Measurements from ENCODE around the gene IER3IP1. TPM values are rescaled to one million over a fixed set of nuclear protein-coding genes. Genes with fewer than 3 reads are reported as not detected.
A peak's percentile ranks its signal among the peaks of the same experiment; 100 is the strongest.

The IER3IP1 gene
- total RNA-seq, 1 donor from 2014 or later, result 9.8 TPM

DNA sequence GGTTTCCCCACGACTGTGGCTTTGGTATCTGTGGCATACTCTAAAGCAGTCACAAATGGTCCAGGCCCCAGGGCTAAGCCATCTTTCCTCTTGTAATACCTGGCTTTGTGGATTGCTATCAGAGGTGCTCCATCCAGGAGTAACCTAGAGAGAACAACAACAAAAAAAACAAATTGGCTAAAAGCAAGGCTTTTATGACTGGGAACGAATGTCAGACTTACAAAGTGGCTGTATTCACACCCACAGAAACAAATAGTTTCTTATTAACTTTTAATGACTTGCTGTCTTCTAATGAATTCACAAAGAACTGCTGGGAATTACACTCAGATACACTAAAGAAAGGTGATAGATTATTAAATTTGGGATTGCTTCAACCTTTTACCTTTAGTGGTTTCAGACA lies 61.0 kb downstream of the IER3IP1 start:
- no peaks in the 10 kb centered on the region for H3K27me3 Mint-ChIP-seq (ENCODE audit: unreplicated experiment)
- H3K36me3 Mint-ChIP-seq (ENCODE audit: unreplicated experiment), result peaks cover 6% of the 10 kb centered on the region
- no peak overlapping the region for H3K27ac Mint-ChIP-seq (ENCODE audit: unreplicated experiment)
- H3K4me1 Mint-ChIP-seq (ENCODE audit: low read depth, unreplicated experiment), result peaks cover 2% of the 10 kb centered on the region
- DNase-seq, result no peak
- no peaks in the 10 kb centered on the region for H3K9me3 Mint-ChIP-seq (ENCODE audit: unreplicated experiment)
- TF ChIP-seq, protein P1, sequence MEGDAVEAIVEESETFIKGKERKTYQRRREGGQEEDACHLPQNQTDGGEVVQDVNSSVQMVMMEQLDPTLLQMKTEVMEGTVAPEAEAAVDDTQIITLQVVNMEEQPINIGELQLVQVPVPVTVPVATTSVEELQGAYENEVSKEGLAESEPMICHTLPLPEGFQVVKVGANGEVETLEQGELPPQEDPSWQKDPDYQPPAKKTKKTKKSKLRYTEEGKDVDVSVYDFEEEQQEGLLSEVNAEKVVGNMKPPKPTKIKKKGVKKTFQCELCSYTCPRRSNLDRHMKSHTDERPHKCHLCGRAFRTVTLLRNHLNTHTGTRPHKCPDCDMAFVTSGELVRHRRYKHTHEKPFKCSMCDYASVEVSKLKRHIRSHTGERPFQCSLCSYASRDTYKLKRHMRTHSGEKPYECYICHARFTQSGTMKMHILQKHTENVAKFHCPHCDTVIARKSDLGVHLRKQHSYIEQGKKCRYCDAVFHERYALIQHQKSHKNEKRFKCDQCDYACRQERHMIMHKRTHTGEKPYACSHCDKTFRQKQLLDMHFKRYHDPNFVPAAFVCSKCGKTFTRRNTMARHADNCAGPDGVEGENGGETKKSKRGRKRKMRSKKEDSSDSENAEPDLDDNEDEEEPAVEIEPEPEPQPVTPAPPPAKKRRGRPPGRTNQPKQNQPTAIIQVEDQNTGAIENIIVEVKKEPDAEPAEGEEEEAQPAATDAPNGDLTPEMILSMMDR (IDR thresholded peaks at IDR 0.05; ENCODE audit: partially characterized antibody, unreplicated experiment), result no peak
- H3K4me3 Mint-ChIP-seq (ENCODE audit: unreplicated experiment), result no peak overlapping the region

DNA sequence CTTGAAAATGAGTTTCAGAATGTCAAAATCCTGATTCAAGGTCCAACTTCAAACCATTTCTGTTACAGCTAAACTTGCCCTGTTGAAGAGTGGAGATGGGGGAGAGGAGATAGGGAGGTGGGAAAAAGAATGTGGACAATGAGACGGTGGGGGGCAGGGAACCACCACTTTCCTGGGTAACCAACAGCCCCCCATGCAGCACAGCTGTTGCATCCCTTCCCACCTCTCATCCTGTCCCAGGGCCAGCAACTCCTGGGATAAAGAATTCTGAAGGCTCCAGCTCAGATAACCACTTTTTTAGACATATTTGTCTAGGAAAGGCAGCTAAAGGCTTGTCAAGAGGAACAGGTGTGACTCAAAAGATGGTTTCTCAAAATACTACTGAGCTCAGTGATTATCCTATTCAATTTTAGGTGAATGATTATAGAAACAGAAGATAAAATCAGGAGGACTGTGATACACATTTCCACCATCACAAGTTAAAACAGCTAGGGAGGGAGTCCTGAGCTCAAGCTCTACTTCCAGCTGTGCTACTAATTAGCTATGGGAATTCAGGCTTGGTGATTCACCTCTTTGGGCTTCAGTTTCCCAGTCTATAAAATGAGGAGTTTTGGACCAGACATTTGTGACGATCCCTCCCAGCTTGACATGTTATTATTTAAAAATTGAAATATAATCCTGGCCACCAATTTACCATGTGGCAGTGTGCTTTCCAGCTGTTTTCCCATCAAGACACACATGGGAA lies 62.2 kb downstream of the IER3IP1 start:
- H3K4me1 Mint-ChIP-seq (ENCODE audit: low read depth, unreplicated experiment), result peaks cover 2% of the 10 kb centered on the region
- no peak overlapping the region for H3K4me3 Mint-ChIP-seq (ENCODE audit: unreplicated experiment)
- DNase-seq, result no peak
- H3K9me3 Mint-ChIP-seq (ENCODE audit: unreplicated experiment), result no peaks in the 10 kb centered on the region
- peaks cover 5% of the 10 kb centered on the region for H3K36me3 Mint-ChIP-seq (ENCODE audit: unreplicated experiment)
- no peaks in the 10 kb centered on the region for H3K27me3 Mint-ChIP-seq (ENCODE audit: unreplicated experiment)
- H3K27ac Mint-ChIP-seq (ENCODE audit: unreplicated experiment), result no peak overlapping the region
- TF ChIP-seq, protein P1 (IDR thresholded peaks at IDR 0.05; ENCODE audit: partially characterized antibody, unreplicated experiment), result no peak

DNA sequence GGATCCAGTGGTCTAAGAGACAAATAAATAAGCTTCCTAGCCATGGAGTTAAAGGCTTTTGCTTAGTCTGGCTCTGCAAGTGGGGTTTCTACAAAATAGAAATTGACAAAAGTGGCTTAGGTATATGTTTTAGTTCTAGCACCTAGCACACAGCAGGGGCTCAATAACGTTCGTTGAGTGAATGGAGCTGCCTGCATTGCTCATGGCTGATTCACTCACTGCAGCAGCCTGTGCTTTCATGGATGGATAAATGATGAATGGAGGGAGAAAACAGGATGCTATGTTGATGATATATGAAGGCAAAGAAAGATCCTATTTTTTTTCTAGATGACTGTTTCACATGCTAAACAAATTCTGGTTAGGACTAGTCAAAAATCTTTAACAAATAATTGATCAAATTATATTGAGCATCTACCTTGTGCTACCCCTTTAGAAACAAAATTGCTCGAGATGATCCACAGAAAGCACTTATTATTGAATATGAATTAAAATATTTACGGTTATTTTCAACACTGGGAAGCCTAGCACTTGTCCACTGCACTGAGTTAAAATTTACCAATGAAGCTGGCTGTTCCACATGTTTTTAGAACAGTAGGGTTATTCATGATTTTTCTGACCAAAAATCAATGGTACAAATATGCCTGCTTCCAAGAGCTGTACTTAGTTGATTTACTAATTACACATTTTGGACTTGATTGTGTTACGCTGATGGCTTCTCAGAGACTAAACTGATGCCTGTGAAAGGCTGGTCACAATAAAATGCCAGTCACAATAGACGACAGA lies 65.5 kb downstream of the IER3IP1 start:
- Mint-ChIP-seq H3K9me3 (ENCODE audit: unreplicated experiment) (no peaks in the 10 kb centered on the region), H3K36me3 (ENCODE audit: unreplicated experiment) (no peaks in the 10 kb centered on the region), H3K4me3 (ENCODE audit: unreplicated experiment) (no peak overlapping the region), H3K27me3 (ENCODE audit: unreplicated experiment) (no peaks in the 10 kb centered on the region), H3K27ac (ENCODE audit: unreplicated experiment) (no peak overlapping the region), H3K4me1 (ENCODE audit: low read depth, unreplicated experiment) (peaks cover 2% of the 10 kb centered on the region)
- DNase-seq, result no peak
- TF ChIP-seq, protein P1 (IDR thresholded peaks at IDR 0.05; ENCODE audit: partially characterized antibody, unreplicated experiment), result no peak

DNA sequence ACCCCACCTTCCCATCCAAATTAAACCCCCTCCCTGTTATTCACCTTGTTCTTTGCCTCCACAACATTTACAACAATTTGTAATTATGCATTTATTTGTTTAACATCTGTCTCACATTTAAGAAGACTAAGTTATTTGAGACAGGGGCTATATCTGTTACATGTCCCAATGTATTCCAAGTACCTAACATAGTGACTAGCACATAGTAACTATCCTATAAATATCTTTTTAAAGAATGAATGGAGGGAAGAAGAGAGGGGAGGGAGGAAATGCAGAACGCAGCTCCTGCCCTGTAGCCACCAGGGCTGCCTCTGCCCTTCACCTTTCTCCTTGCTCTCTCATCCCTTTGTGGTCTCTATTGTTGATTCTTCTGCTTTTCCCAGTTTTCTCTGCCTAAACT lies 66.4 kb downstream of the IER3IP1 start:
- TF ChIP-seq, protein P1 (IDR thresholded peaks at IDR 0.05; ENCODE audit: partially characterized antibody, unreplicated experiment), result no peak
- Mint-ChIP-seq H3K4me3 (ENCODE audit: unreplicated experiment) (no peak overlapping the region), H3K27me3 (ENCODE audit: unreplicated experiment) (no peaks in the 10 kb centered on the region), H3K4me1 (ENCODE audit: low read depth, unreplicated experiment) (peaks cover 2% of the 10 kb centered on the region), H3K27ac (ENCODE audit: unreplicated experiment) (peak overlapping the region; percentile 63), H3K36me3 (ENCODE audit: unreplicated experiment) (no peaks in the 10 kb centered on the region), H3K9me3 (ENCODE audit: unreplicated experiment) (no peaks in the 10 kb centered on the region)
- DNase-seq, result no peak

DNA sequence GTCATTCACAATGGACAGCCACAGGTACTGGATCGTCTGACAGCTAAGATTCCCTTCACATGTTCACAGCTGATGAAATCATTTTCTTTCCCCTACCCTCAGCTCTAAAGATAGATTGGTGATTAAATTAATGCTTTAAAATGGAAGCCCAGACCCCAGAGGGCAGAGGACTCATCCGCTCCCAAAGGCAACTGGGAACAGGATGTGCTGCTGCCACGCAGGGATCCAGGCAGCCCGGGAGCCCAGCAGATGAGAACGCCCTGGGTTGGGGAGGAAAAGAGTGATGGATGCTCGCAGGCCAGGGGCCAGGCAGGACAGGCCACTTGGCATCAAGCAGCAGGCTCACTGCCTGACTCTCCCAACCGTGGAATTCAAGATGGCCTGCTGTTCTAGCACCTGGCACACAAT lies 67.2 kb downstream of the IER3IP1 start:
- Mint-ChIP-seq H3K4me1 (ENCODE audit: low read depth, unreplicated experiment) (peaks cover 2% of the 10 kb centered on the region), H3K27ac (ENCODE audit: unreplicated experiment) (no peak overlapping the region), H3K27me3 (ENCODE audit: unreplicated experiment) (no peaks in the 10 kb centered on the region), H3K9me3 (ENCODE audit: unreplicated experiment) (no peaks in the 10 kb centered on the region), H3K4me3 (ENCODE audit: unreplicated experiment) (no peak overlapping the region), H3K36me3 (ENCODE audit: unreplicated experiment) (no peaks in the 10 kb centered on the region)
- TF ChIP-seq, protein P1 (IDR thresholded peaks at IDR 0.05; ENCODE audit: partially characterized antibody, unreplicated experiment), result no peak
- DNase-seq, result no peak
